MM.1S (cell line): Measurements from ENCODE around the gene CMIP.

Experiments used
- DNase-seq: peaks from one replicate; pipeline ENCODE4 v3.0.0-alpha.2; 2015
- H2AFZ ChIP-seq: fragments of 300-600 bp; sonication (generic); 2 replicates; pipeline ENCODE4 v1.6.0; 2016; ENCODE audit warnings: antibody characterized with exemption, low read length
- H3F3A ChIP-seq: fragments of 300-600 bp; sonication (generic); 2 replicates; pipeline ENCODE4 v1.6.1; 2016; ENCODE audit warnings: mild to moderate bottlenecking, antibody characterized with exemption, low read length, moderate library complexity, mixed read lengths; ENCODE audit not compliant: insufficient read depth
- H3K27ac ChIP-seq: fragments of 300-600 bp; sonication (generic); 2 replicates; pipeline ENCODE4 v1.5.1; 2016; ENCODE audit warnings: mild to moderate bottlenecking, low read length
- H3K27me3 ChIP-seq: fragments of 300-600 bp; sonication (generic); replicated peaks from 2 replicates; pipeline ENCODE4 v1.6.0; 2016; ENCODE audit warnings: low read length; ENCODE audit not compliant: insufficient read depth
- H3K36me3 ChIP-seq: fragments of 300-600 bp; sonication (generic); replicated peaks from 2 replicates; pipeline ENCODE4 v1.6.1; 2016; ENCODE audit warnings: mild to moderate bottlenecking, low read length, mixed read lengths; ENCODE audit not compliant: insufficient read depth
- H3K4me1 ChIP-seq: fragments of 300-600 bp; sonication (generic); 2 replicates; pipeline ENCODE4 v1.6.1; 2016; ENCODE audit warnings: low read length, mixed read lengths
- H3K4me2 ChIP-seq: fragments of 300-600 bp; sonication (generic); 2 replicates; pipeline ENCODE4 v1.6.0; 2016; ENCODE audit warnings: low read depth, low read length
- H3K4me3 ChIP-seq: fragments of 300-600 bp; sonication (generic); 2 replicates; pipeline ENCODE4 v1.5.1; 2016; ENCODE audit warnings: low read length, mixed read lengths
- H3K79me2 ChIP-seq: fragments of 300-600 bp; sonication (generic); 2 replicates; pipeline ENCODE4 v1.6.1; 2016; ENCODE audit warnings: mixed run types, low read length, mixed read lengths
- H3K9ac ChIP-seq: fragments of 300-600 bp; sonication (generic); 2 replicates; pipeline ENCODE4 v1.6.1; 2016; ENCODE audit warnings: low read length, mixed read lengths
- H3K9me2 ChIP-seq: fragments of 300-600 bp; sonication (generic); replicated peaks from 2 replicates; pipeline ENCODE4 v1.6.1; 2016; ENCODE audit warnings: mild to moderate bottlenecking, low read length, mixed read lengths; ENCODE audit not compliant: insufficient read depth
- H3K9me3 ChIP-seq: fragments of 300-600 bp; sonication (generic); replicated peaks from 2 replicates; pipeline ENCODE4 v1.6.1; 2016; ENCODE audit warnings: mild to moderate bottlenecking, low read length, mixed read lengths; ENCODE audit not compliant: insufficient read depth
- H4K20me1 ChIP-seq: fragments of 300-600 bp; sonication (generic); 2 replicates; pipeline ENCODE4 v1.6.1; 2016; ENCODE audit warnings: mild to moderate bottlenecking, low read length, moderate library complexity, mixed read lengths; ENCODE audit not compliant: insufficient read depth
- EZH2 ChIP-seq: fragments of 300-600 bp; sonication (generic); optimal IDR thresholded peaks from 2 replicates; pipeline ENCODE3; 2017; ENCODE audit warnings: low read depth, mild to moderate bottlenecking, antibody characterized with exemption, low read length, mixed read lengths
- EZH2phosphoT487 ChIP-seq: fragments of 300-600 bp; sonication (generic); IDR thresholded peaks from 2 replicates; pipeline ENCODE4 v1.6.1; 2018; ENCODE audit warnings: antibody characterized with exemption, low read length
- TF ChIP-seq, protein P1 (sequence below): fragments of 300-600 bp; sonication (generic); IDR thresholded peaks from 2 replicates; pipeline ENCODE4 v1.5.1; 2016; ENCODE audit warnings: antibody characterized with exemption, low read length, mixed read lengths

Gene CMIP

DNA sequence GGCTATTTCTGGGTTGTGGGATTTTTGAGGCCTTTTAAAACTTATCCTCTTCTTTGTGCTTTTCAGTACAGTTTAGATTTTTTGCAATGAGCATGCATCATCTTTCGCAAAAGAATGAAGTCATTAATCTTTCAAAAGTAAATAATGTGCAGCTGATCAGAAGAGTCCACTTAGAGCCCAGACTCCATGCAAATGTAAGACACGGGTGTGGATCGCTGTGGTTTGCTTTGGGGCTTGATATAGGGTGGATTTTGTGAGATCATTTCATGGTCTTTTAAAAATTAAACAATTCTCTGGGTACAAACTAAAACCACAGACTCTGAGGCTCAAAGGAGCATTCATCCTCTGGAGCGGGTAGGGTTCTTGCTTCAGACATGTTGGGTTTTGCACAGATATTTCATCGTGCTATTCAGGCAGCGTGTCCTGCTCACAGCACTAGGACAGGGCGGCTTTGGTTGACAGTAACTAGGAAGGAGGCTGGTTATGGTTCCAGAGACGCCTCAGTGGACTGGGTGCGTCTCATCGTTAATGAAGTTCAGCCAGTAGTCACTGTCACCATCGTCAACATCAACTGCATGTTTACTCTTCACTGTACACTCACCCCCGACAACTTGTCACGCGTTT, 205.1 kb downstream of the CMIP start:
- Histone ChIP-seq H3K27ac (no peak overlapping the region), H3K79me2 (peaks cover 34% of the 10 kb centered on the region)

GRCh38 chr16:81650281-81650680, 205.7 kb downstream of the CMIP start:
- peaks cover 27% of the 10 kb centered on the region for H3K4me1 ChIP-seq
- H3K9ac ChIP-seq, result no peak overlapping the region
- no peaks in the 10 kb centered on the region for H4K20me1 ChIP-seq
- DNase-seq, result no peak
- no peaks in the 10 kb centered on the region for H3K36me3 ChIP-seq
- H3K27ac ChIP-seq, result no peak overlapping the region
- peaks cover 40% of the 10 kb centered on the region for H3K79me2 ChIP-seq
- H3K4me3 ChIP-seq, result no peak overlapping the region
- peaks cover 13% of the 10 kb centered on the region for H3F3A ChIP-seq
- H3K27me3 ChIP-seq, result no peaks in the 10 kb centered on the region
- no peaks in the 10 kb centered on the region for H3K9me3 ChIP-seq
- H2AFZ ChIP-seq, result no peak overlapping the region
- no peak for TF ChIP-seq EZH2phosphoT487
- TF ChIP-seq, protein P1, sequence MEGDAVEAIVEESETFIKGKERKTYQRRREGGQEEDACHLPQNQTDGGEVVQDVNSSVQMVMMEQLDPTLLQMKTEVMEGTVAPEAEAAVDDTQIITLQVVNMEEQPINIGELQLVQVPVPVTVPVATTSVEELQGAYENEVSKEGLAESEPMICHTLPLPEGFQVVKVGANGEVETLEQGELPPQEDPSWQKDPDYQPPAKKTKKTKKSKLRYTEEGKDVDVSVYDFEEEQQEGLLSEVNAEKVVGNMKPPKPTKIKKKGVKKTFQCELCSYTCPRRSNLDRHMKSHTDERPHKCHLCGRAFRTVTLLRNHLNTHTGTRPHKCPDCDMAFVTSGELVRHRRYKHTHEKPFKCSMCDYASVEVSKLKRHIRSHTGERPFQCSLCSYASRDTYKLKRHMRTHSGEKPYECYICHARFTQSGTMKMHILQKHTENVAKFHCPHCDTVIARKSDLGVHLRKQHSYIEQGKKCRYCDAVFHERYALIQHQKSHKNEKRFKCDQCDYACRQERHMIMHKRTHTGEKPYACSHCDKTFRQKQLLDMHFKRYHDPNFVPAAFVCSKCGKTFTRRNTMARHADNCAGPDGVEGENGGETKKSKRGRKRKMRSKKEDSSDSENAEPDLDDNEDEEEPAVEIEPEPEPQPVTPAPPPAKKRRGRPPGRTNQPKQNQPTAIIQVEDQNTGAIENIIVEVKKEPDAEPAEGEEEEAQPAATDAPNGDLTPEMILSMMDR, result no peak
- TF ChIP-seq EZH2, result no peak
- H3K9me2 ChIP-seq, result no peaks in the 10 kb centered on the region
- no peak overlapping the region for H3K4me2 ChIP-seq

More for the DNA sequence above, 205.1 kb downstream of the CMIP start:
- Histone ChIP-seq H3K4me1 (peaks cover 26% of the 10 kb centered on the region), H3K4me2 (no peak overlapping the region), H2AFZ (no peak overlapping the region), H3K9me3 (no peaks in the 10 kb centered on the region), H3K27me3 (no peaks in the 10 kb centered on the region), H3K9ac (no peak overlapping the region), H3K4me3 (no peak overlapping the region), H3K9me2 (no peaks in the 10 kb centered on the region), H3K36me3 (no peaks in the 10 kb centered on the region), H4K20me1 (no peaks in the 10 kb centered on the region), H3F3A (peaks cover 13% of the 10 kb centered on the region)
- TF ChIP-seq EZH2phosphoT487 (no peak), EZH2 (no peak)
- TF ChIP-seq, protein P1, result no peak
- no peak for DNase-seq

GRCh38 chr16:81650982-81651562, 206.5 kb downstream of the CMIP start:
- Histone ChIP-seq H3K4me2 (no peak overlapping the region), H3K36me3 (no peaks in the 10 kb centered on the region), H3K4me3 (no peak overlapping the region), H3K27ac (peak overlapping the region; percentile 100; the same call in 1 of the 2 replicates), H3K9me3 (no peaks in the 10 kb centered on the region), H4K20me1 (no peaks in the 10 kb centered on the region), H3F3A (peaks cover 17% of the 10 kb centered on the region), H3K4me1 (peaks cover 29% of the 10 kb centered on the region), H3K27me3 (no peaks in the 10 kb centered on the region), H2AFZ (no peak overlapping the region), H3K9ac (no peak overlapping the region), H3K79me2 (peaks cover 48% of the 10 kb centered on the region), H3K9me2 (no peaks in the 10 kb centered on the region)
- DNase-seq, result no peak
- TF ChIP-seq EZH2 (no peak), EZH2phosphoT487 (no peak)
- TF ChIP-seq, protein P1, result no peak
